Fibroblast of the conjunctiva (primary cell): ENCODE data around the gene CMTM4.
"Not testable (repeated sequence)": the region's sequence is repeated elsewhere in the genome, so short reads cannot be mapped to it uniquely, and the experiment has no call there.

ENCODE experiments used
- DNase-seq: peaks from one replicate; pipeline ENCODE4 v3.0.0-alpha.2; 2010; ENCODE audit warnings: low read depth

CMTM4 gene

GRCh38 chr16:66673691-66674090 is 22.9 kb downstream of the CMTM4 start:
- DNase-seq, result no peak

DNA sequence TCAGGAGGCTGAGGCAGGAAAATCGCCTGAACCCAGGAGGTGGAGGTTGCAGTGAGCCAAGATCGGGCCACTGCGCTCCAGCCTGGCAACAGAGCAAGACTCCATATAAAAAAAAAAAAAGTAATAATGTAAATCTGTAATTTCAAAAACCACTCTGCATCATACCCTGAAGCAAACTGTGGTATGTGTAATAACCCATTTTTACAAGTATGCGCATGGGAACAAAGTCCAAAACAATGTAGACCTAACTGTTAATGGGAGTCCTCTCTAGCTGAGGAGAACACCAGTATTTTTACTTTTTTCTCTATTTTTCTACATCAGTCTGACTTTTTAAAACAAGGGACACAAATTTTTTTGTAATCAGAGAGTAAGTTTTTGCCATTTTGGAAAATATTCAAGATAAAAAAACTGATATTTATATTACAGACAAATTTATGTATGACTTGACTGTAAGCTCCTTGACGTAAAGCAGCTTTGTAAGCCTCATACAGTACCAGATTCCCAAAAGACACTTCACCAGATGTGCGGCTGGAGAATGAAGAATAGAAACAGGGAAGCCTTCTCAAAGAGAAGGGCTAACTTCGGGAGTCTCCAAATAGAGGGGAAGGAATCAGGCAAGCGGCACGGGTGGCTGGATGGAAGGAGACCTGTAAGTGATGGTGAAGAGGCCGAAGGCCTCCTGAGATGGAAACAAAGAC is 25.7 kb downstream of the CMTM4 start:
- DNase-seq, result no peak

DNA sequence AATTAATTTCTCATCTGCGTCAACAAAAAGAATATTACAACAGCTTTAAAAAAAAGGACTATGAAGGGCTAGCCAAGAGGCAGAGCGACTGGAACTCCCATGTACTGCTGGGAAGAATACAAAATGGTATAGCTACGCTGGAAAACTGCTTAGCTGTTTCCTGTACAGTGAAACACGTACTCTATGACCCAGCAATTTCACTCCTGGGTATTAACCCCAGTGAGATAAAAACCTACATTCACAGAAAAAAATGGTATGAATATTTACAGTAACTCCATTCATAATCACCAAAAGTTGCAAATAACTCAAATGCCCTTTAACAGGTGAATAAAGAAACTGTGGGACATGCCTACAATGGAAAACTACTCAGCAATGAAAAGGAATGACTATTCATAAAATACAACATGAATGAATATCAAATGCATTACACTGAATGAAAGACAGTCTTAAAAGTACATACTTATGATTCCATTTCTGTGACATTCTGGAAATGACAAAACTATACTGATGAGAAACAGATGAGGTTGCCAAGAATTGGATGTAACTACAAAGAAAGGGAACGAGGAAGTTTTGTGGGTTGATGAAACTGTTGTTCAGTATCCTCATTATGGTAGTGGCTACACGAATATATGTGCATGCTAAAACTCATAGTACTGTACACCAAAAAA is 27.6 kb downstream of the CMTM4 start:
- DNase-seq, result peak; percentile 49

DNA sequence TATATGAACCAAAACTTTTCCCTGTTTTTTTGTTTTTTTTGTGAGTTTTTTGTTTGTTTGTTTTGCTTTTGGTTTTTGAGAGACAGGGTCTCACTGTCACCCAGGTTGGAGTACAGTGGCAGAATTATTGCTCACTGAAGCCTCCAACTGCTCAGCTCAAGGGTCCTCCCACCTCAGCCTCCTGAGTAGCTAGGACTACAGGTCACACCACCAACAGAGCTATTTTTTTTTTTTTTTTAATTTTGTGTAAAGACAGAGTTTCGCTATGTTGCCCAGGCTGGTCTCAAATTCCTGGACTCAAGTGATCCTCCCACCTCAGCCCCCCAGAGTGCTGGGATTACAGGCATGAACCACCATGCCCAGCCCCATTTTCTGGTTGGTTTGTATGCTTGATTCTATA is 28.6 kb downstream of the CMTM4 start:
- no peak for DNase-seq

DNA sequence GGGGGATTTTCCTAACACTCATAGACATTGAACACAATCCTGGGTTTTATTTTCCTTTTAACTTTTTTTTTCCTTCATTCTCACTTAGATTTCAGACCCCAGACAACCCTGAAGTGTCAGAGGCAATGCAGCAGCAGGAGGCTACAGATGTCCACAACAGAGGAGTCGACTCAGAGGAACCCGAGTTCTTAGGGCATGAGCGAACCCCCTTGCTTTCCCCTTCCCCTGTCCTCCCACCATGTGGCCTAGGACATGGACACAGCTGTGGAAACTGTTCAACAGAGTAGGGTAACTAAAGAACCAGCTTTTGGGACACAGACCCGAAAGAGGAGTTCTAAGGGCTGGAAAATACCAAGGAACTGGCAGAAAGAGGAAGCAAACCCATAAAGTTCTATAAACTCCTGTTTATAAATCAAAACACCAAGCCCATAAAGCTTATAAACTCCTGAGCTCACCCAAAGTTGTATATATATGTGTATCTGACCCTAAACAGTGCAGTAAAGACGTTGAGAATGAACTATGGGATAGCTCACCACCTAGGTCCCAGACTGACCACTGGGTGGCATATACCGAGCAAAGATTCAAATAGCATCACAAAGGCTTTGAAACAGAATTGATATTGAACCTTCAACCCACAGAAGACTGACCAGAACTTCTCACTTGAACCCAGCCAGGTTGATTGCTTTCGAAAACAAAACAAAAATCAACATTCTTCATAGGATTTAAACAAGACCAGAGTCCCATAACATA is 33.9 kb downstream of the CMTM4 start:
- DNase-seq, result no peak

DNA sequence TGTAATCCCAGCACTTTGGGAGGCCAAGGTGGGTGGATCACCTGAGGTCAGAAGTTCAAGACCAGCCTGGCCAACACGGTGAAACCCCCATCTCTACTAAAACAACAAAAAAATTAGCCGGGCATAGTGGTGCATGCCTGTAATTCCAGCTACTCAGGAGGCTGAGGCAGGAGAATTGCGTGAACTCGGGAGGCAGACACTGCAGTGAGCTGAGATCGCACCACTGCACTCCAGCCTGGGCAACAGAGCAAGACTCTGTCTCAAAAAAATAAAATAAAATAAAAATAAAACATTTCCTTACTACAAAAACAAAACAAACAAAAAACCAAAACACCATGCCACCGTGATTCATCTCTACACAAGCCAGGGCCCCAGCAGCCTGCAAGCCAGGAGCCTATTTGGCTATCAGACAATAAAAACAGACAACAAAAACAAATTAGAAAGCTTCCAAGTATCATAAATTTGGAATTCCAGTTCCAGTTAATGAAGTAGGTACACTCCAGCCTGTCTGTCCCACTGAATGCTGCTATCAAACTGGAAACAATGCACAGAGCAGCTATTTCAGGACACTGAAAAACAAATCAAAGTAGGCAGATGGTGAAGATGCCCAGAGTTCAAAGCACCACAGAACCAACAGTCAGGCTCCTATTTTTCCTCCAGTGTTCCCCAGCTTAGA is 34.7 kb downstream of the CMTM4 start:
- not testable (repeated sequence) for DNase-seq

- DNase-seq, result no peak
Observed at GRCh38 chr16:66661210-66661560, 35.4 kb downstream of the CMTM4 start.

- DNase-seq, result peak; percentile 59
Observed at GRCh38 chr16:66660422-66661209, 35.9 kb downstream of the CMTM4 start.

DNA sequence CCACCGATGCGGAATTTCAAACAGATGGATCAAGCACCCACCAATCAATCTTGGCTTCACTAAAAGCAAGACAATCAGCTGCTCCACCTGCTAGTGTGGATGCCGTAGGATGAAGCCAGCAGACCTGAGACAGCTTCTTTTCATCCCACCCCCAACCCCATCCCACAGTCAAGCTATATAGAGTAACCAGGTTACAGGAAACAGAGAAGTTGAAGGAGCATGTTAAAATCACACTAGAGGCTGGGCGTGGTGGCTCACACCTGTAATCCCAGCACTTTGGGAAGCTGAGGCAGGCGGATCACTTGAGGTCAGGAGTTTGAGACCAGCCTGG is 37.7 kb downstream of the CMTM4 start:
- no peak for DNase-seq

GRCh38 chr16:66658143-66658859 is 38.2 kb downstream of the CMTM4 start:
- no peak for DNase-seq

GRCh38 chr16:66656547-66656946 is 40.0 kb downstream of the CMTM4 start:
- no peak for DNase-seq

DNA sequence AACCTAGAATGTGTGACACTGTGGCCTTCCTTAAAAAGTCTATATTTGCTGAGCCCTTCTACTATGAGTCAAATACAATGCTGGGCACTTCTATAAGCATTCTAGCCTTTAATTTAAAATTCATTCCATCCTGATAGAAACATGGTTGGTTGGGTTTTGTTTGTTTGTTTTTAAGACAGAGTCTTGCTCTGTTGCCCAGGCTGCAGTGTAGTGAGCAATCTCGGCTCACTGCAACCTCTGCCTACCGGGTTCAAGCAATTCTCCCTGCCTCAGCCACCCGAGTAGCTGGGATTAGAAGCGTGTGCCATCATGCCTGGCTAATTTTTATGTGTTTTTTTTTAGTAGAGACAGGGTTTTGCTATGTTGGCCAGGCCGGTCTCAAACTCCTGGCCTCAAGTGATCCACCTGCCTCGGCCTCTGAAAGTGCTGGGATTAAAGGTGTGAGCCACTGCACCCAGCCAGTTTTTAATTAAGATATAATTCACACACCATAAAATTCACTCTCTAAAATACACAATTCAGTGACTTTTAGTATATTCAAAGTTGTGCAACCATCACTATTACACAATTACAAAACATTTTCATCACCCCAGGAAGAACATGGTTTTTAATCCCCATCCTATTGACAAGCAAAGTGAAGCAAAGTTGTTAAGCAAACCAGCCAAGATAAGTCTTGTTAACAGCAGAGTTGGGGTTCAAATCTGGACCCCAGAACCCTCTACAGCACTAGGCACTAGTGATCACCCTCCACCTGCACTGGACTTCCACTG is 42.8 kb downstream of the CMTM4 start:
- no peak for DNase-seq

GRCh38 chr16:66652661-66653360 is 43.7 kb downstream of the CMTM4 start:
- no peak for DNase-seq

DNA sequence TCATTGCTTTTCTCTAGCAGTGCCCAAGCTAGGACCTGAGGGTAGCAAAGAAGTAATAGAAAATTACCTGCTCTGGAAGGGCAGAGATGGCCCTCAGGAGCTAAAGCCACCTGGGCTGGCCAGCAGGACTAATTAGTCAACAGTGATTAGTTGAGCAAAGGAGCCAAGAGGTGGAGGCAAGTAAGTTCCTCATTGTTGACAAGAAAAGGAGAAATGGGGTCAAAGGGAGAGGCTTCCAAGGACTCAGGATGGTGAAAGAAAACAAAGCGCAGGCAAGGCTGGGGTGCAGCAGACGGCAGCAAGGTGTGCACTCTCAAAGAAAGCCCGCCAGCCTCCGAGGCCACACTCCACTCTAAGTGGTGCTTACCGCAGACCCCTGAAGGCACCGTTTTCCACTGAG is 44.6 kb downstream of the CMTM4 start:
- no peak for DNase-seq

GRCh38 chr16:66651474-66651765 is 45.1 kb downstream of the CMTM4 start:
- no peak for DNase-seq

- DNase-seq, result peak; percentile 79
Observed at GRCh38 chr16:66650707-66651473, 45.7 kb downstream of the CMTM4 start.

DNA sequence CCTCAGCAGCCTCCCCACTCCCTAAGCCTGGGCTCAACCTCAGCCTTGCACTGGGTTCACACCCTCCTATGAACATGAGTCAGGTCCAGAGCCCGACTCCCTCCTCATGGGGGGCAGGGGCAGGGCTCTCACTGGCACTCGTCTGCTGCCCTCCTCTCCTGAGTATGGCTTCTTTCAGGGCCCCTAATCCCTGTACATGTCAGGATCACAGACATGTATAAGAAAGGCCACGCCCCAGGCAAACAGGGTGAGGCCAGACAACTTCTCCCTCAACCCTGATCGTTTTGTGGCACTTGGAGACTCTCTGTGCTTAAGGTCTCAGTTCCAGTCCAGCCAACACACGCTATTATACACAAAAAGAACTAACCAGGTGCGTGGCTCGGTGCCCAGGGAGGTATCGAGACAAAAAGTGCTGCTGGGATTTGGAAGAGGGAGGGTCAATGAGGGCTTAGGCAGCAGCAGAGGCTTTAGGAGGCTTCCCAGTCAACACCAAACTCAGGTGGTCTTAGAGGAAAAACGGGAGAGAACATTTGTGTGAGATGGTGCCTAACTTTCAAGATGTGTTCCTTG is 46.8 kb downstream of the CMTM4 start:
- DNase-seq, result no peak

DNA sequence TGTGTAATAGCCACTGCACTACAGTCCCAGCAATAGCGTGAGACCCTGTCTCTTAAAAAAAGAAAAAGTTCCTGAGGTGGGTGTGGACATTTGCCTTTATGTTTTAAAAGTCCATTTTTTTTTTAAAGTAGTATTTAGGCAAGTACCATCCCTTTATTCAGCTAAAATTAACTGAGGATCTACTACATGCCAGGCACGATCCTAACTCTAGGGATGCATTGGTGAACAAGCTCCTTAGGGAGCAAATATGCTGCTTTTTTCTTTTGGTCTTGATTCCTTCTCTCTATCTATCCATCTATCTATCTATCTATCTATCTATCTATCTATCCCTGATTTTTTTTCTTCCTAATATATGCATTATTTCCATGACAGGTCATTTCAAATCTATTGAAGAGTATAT is 47.4 kb downstream of the CMTM4 start:
- no peak for DNase-seq

GRCh38 chr16:66647866-66648265 is 48.7 kb downstream of the CMTM4 start:
- no peak for DNase-seq
